Gastroesophageal sphincter (tissue), 4 donors: ENCODE measurements around the gene MSRB1. TPM values are rescaled to one million over a fixed set of nuclear protein-coding genes. Genes with fewer than 3 reads are reported as not detected.

Source experiments
- ATAC-seq: fragments of 150-250 bp; one replicate; pipeline ENCODE4 v1.9.1; 2016; ENCODE audit warnings: mild to moderate bottlenecking, moderate library complexity
- H3K27ac ChIP-seq, 4 donors: fragments of 200-600 bp; sonication (generic) in 3 of 4; 1 replicate in 3 of 4; 2 replicates in 1 of 4; pipeline ENCODE4 v1.5.1; 2016 to 2019
- H3K27me3 ChIP-seq: fragments of 200-600 bp; sonication (generic); one replicate; pipeline ENCODE4 v1.5.1; 2019
- H3K36me3 ChIP-seq, 2 donors: fragments of 200-600 bp; sonication (generic); one replicate each; pipeline ENCODE4 v1.5.1; 2019; ENCODE audit warnings: control low read depth in 1 of 2
- H3K4me1 ChIP-seq, 3 donors: fragments of 200-600 bp; sonication (generic); 1 replicate in 2 of 3; 2 replicates in 1 of 3; pipeline ENCODE4 v1.5.1; 2016 to 2019; ENCODE audit warnings: control low read depth in 2 of 3
- H3K4me3 ChIP-seq, 2 donors: fragments of 200-600 bp; sonication (generic); one replicate each; pipeline ENCODE4 v1.5.1; 2019; ENCODE audit warnings: mild to moderate bottlenecking in 1 of 2, moderate library complexity in 1 of 2
- H3K9me3 ChIP-seq, 3 donors: fragments of 200-600 bp; sonication (generic); one replicate each; pipeline ENCODE4 v1.5.1; 2017 to 2019; ENCODE audit warnings: control low read depth in 2 of 3
- EP300 ChIP-seq: sonication (generic); formaldehyde crosslinking; IDR thresholded peaks from one replicate; pipeline ENCODE4 v1.6.1; 2017; ENCODE audit warnings: antibody characterized with exemption, mild to moderate bottlenecking
- POLR2A ChIP-seq, 2 donors: fragments of 450-650 bp; IDR thresholded peaks; one replicate each; pipeline ENCODE4 v1.6.1; 2017; ENCODE audit warnings: antibody characterized with exemption in 2 of 2, mild to moderate bottlenecking in 2 of 2, moderate library complexity in 1 of 2
- POLR2AphosphoS5 ChIP-seq: sonication (generic); formaldehyde crosslinking; IDR thresholded peaks from one replicate; pipeline ENCODE4 v1.6.1; 2017; ENCODE audit warnings: antibody characterized with exemption
- WGBS, 2 donors: methylation state at CpG; one replicate each; pipeline ENCODE4 v1.1.5; 2018; ENCODE audit warnings: low coverage in 1 of 2; 5-methylcytosine and 5-hydroxymethylcytosine counted together
- small RNA-seq, 4 donors: library from RNA; depleted of rRNA; stranded (forward); fragments of <200 nt; gene quantifications; one replicate each; pipeline ENCODE3, GENCODE V24; 2016
- total RNA-seq, 4 donors: library from RNA; depleted of rRNA; stranded (reverse); fragments of >200 nt; gene quantifications; one replicate each; pipeline ENCODE4 v1.1.0, GENCODE V29; 2016
- TF ChIP-seq, protein P1 (sequence below), 4 experiments: fragments of 200-600 bp in 2 of 4; fragments of 450-650 bp in 2 of 4; sonication (generic) in 1 of 4; IDR thresholded peaks; one replicate each; pipeline ENCODE4 v1.5.1; 2017 to 2019; ENCODE audit warnings: antibody characterized with exemption in 4 of 4, mild to moderate bottlenecking in 2 of 4, moderate library complexity in 2 of 4

MSRB1 gene
- total RNA-seq, 4 donors from 2014 or later, result 23.8 to 53.7 (median 44.8) TPM

DNA sequence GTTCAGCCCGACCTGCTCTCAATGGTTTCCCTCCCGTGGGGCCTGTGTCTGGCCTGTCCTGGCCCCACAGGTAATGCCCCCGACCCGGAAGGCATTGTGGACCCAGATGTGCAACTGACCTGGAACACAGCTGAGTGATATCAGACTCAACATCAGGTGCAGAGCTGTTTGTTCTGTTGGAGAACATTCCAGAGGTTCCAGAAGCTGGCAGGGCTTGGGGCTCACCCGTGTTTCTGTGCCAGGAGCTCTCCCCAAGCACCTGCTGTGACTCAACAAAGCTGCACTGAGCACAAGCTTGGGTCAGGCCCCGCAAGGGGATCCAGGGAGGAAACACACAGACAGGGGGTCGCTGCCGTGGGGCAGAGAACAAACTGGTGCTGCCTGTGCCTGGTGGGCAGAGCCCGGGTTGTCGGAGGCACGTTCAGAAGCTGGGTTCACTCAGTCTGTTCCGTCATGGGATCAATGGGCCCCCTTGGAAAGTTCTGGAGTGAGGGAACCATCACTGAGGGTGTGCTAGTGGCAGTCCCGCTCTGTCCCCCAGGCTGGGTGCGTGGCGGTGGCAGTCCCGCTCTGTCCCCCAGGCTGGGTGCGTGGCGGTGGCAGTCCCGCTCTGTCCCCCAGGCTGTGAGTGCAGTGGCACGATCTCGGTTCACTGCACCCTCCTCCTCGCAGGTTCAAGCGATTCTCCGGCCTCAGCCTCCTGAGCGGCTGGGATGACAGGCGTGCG lies 46.9 kb downstream of the MSRB1 start:
- no peak overlapping the region for H3K27ac ChIP-seq
- H3K27me3 ChIP-seq, result peaks cover 69% of the 10 kb centered on the region
- no peaks in the 10 kb centered on the region for H3K4me1 ChIP-seq
- H3K9me3 ChIP-seq, result no peaks in the 10 kb centered on the region
- TF ChIP-seq POLR2AphosphoS5, result no peak
- TF ChIP-seq, protein P1, sequence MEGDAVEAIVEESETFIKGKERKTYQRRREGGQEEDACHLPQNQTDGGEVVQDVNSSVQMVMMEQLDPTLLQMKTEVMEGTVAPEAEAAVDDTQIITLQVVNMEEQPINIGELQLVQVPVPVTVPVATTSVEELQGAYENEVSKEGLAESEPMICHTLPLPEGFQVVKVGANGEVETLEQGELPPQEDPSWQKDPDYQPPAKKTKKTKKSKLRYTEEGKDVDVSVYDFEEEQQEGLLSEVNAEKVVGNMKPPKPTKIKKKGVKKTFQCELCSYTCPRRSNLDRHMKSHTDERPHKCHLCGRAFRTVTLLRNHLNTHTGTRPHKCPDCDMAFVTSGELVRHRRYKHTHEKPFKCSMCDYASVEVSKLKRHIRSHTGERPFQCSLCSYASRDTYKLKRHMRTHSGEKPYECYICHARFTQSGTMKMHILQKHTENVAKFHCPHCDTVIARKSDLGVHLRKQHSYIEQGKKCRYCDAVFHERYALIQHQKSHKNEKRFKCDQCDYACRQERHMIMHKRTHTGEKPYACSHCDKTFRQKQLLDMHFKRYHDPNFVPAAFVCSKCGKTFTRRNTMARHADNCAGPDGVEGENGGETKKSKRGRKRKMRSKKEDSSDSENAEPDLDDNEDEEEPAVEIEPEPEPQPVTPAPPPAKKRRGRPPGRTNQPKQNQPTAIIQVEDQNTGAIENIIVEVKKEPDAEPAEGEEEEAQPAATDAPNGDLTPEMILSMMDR (IDR thresholded peaks at IDR 0.05), result no peak
- TF ChIP-seq EP300, result no peak
- no peak for TF ChIP-seq POLR2A (IDR thresholded peaks at IDR 0.05)
- 76% methylated on average over 9 of the region's 27 CpGs; no CpG with 5 or more reads in 1 of the 2 donors for WGBS, 2 donors
- no peak overlapping the region for H3K4me3 ChIP-seq
- ATAC-seq, result no peak
- H3K36me3 ChIP-seq, result no peaks in the 10 kb centered on the region

DNA sequence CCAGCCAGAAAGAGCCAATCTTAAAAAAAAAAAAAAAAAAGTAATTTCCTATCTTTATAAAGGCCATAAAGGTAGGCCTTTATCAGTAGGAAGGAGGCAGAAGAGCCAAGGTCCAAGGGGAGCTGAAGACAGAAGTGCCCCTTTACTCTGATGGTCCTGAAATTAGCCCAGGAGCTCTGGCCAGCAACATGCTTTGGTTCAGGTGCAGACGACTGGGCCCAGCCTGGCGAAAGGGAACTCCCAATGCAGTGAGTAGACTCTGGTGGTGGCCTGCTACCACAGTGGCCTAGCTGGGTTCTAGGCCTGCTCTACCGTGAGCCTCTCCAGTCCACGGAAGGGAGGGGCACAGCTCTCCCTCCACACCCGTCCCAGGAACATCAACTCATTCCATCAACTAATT lies 47.9 kb downstream of the MSRB1 start:
- 92% methylated on average over 4 of the region's 5 CpGs; no CpG with 5 or more reads in 1 of the 2 donors for WGBS, 2 donors
- H3K4me3 ChIP-seq, result no peak overlapping the region
- H3K36me3 ChIP-seq, result no peaks in the 10 kb centered on the region
- TF ChIP-seq POLR2A (IDR thresholded peaks at IDR 0.05) (no peak), EP300 (no peak), POLR2AphosphoS5 (no peak)
- TF ChIP-seq, protein P1 (IDR thresholded peaks at IDR 0.05), result no peak
- no peaks in the 10 kb centered on the region for H3K4me1 ChIP-seq
- H3K27me3 ChIP-seq, result peaks cover 75% of the 10 kb centered on the region
- no peaks in the 10 kb centered on the region for H3K9me3 ChIP-seq
- no peak for ATAC-seq
- H3K27ac ChIP-seq, result no peak overlapping the region

DNA sequence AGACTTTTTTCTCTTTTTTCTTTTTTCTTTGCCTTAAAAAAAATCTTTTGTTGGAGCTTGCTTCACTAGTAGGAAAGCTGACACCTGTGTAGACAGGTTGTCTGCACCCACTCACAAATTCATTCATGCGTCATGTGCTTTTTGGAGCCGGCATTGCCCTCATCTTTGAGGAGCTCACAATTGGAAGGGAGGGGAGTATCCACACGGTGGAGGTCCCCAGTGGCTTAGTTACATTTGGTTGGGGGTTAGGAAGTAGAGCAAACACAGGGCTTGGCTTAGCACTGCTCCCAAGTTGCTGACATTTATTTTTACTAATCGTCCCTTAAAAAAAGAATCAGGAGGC lies 52.3 kb downstream of the MSRB1 start:
- WGBS, 2 donors, result 25% methylated on average over 2 of the region's 4 CpGs; no CpG with 5 or more reads in 1 of the 2 donors
- H3K4me3 ChIP-seq, result no peak overlapping the region
- TF ChIP-seq, protein P1 (IDR thresholded peaks at IDR 0.05), result no peak
- no peak for TF ChIP-seq EP300
- no peak for TF ChIP-seq POLR2A (IDR thresholded peaks at IDR 0.05)
- TF ChIP-seq POLR2AphosphoS5, result no peak
- H3K36me3 ChIP-seq, result no peaks in the 10 kb centered on the region
- no peaks in the 10 kb centered on the region for H3K4me1 ChIP-seq
- ATAC-seq, result no peak
- no peak overlapping the region for H3K27ac ChIP-seq
- peaks cover 69% of the 10 kb centered on the region for H3K27me3 ChIP-seq
- no peaks in the 10 kb centered on the region for H3K9me3 ChIP-seq

DNA sequence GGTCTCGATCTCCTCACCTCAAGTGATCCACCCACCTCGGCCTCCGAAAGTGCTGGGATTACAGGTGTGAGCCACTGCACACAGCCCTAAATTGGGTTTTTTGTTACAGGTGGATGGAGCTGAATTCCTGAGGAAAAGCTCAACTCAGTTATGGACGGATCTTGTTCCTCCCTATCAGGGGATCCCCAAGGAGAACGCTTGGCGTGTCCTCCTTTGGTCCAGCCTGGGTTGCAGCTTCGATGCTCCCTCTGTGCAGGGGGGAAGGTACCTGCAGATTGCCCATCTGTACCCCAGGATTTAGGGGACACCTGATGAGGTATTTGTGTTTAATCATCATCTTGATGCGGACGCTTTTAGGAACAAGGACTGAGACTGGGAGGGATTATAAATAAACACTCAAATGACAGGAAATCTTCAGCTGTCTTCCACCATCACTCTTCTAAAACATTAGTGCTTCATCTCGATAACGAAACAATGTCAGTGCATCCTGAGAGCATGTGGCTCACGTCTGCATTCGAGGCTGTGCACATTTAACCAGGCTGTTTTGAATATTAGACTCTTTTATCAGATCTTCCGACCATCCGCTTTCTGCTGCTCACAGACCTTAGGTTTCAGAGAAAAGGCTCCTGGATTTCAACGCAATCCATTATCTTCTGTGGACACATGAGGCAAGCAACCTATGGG lies 52.8 kb downstream of the MSRB1 start:
- no peaks in the 10 kb centered on the region for H3K36me3 ChIP-seq

More for the DNA sequence above, 52.8 kb downstream of the MSRB1 start:
- Histone ChIP-seq H3K27me3 (peaks cover 74% of the 10 kb centered on the region), H3K4me3 (no peak overlapping the region), H3K9me3 (no peaks in the 10 kb centered on the region), H3K27ac (no peak overlapping the region), H3K4me1 (no peaks in the 10 kb centered on the region)
- TF ChIP-seq POLR2A (IDR thresholded peaks at IDR 0.05) (no peak), POLR2AphosphoS5 (no peak), EP300 (no peak)
- TF ChIP-seq, protein P1 (IDR thresholded peaks at IDR 0.05), result no peak
- 31 to 47% methylated on average over 10 to 13 of the region's 16 CpGs for WGBS, 2 donors
- ATAC-seq, result no peak

Small RNAs within 50 kb of the gene (small RNA-seq; reads per million reads assigned to genes)
- gene AC005363.2 (0 reads per million in 4 donors), gene SNORA10 (0 reads per million in 4 donors), gene SNORA64 (0 reads per million in 4 donors)

Other genes starting within 250 kb of the MSRB1 start
- gene MAPK8IP3, start 237.0 kb downstream of the MSRB1 start, total RNA-seq, result 10 to 100 TPM; 12.0 to 66.8 (median 33.1) TPM
- 100 to 1,000 TPM in 1 of 4 donors, 10 to 100 TPM in 3; 49.9 to 106 (median 87.2) TPM for gene NME3, start 171.7 kb downstream of the MSRB1 start, total RNA-seq
- 10 to 100 TPM in 1 of 4 donors, 1 to 10 TPM in 3; 4.6 to 20.4 (median 7.7) TPM for gene EME2, start 170.4 kb downstream of the MSRB1 start, total RNA-seq
- 10 to 100 TPM; 44.4 to 72.8 (median 61.3) TPM for gene MRPS34, start 170.1 kb downstream of the MSRB1 start, total RNA-seq
- 10 to 100 TPM; 52.4 to 81.1 (median 75.4) TPM for gene SPSB3, start 160.6 kb downstream of the MSRB1 start, total RNA-seq
- gene NUBP2, start 160.2 kb downstream of the MSRB1 start, total RNA-seq, result 10 to 100 TPM; 64.4 to 92.2 (median 80.6) TPM
- 1 to 10 TPM in 1 of 4 donors, under 1 TPM in 2, not detected in 1; 0.47 to 1.1 (median 0.67) TPM for gene IGFALS, start 149.5 kb downstream of the MSRB1 start, total RNA-seq
- 100 to 1,000 TPM; 124 to 245 (median 175) TPM for gene HAGH, start 116.4 kb downstream of the MSRB1 start, total RNA-seq
- gene FAHD1, start 116.0 kb downstream of the MSRB1 start, total RNA-seq, result 10 to 100 TPM; 22.9 to 44.0 (median 30.2) TPM
- not detected for gene MEIOB, start 71.0 kb downstream of the MSRB1 start, total RNA-seq
- gene HS3ST6, start 24.8 kb downstream of the MSRB1 start, total RNA-seq, result not detected
- not detected for gene RPL3L, start 11.5 kb upstream of the MSRB1 start, total RNA-seq
- gene NDUFB10, start 16.3 kb upstream of the MSRB1 start, total RNA-seq, result 100 to 1,000 TPM; 214 to 400 (median 243) TPM
- 1,000 to 10,000 TPM in 3 of 4 donors, 100 to 1,000 TPM in 1; 899 to 1,585 (median 1,295) TPM for gene RPS2, start 21.6 kb upstream of the MSRB1 start, total RNA-seq
- gene RNF151, start 23.7 kb upstream of the MSRB1 start, total RNA-seq, result not detected
- gene TBL3, start 28.9 kb upstream of the MSRB1 start, total RNA-seq, result 10 to 100 TPM; 26.7 to 38.6 (median 33.2) TPM
- gene NOXO1, start 38.3 kb upstream of the MSRB1 start, total RNA-seq, result 1 to 10 TPM in 2 of 4 donors, not detected in 2; 1.0 to 1.1 TPM
- gene GFER, start 41.0 kb upstream of the MSRB1 start, total RNA-seq, result 10 to 100 TPM; 12.8 to 45.6 (median 25.1) TPM
- gene SYNGR3, start 46.8 kb upstream of the MSRB1 start, total RNA-seq, result 1 to 10 TPM in 3 of 4 donors, not detected in 1; 1.2 to 5.1 (median 3.1) TPM
- 10 to 100 TPM; 28.5 to 43.0 (median 34.6) TPM for gene ZNF598, start 66.6 kb upstream of the MSRB1 start, total RNA-seq
- not detected for gene NPW, start 76.6 kb upstream of the MSRB1 start, total RNA-seq
- 100 to 1,000 TPM in 1 of 4 donors, 10 to 100 TPM in 3; 43.8 to 106 (median 63.8) TPM for gene NHERF2, start 83.7 kb upstream of the MSRB1 start, total RNA-seq
- 10 to 100 TPM; 18.4 to 25.4 (median 21.6) TPM for gene NTHL1, start 104.6 kb upstream of the MSRB1 start, total RNA-seq
- gene TSC2, start 104.8 kb upstream of the MSRB1 start, total RNA-seq, result 10 to 100 TPM; 36.3 to 78.8 (median 54.6) TPM
- gene PKD1, start 192.7 kb upstream of the MSRB1 start, total RNA-seq, result 100 to 1,000 TPM; 181 to 492 (median 352) TPM
- 1 to 10 TPM in 1 of 4 donors, under 1 TPM in 1, not detected in 2; 0.39 to 1.0 TPM for gene RAB26, start 205.4 kb upstream of the MSRB1 start, total RNA-seq
- gene TRAF7, start 212.6 kb upstream of the MSRB1 start, total RNA-seq, result 10 to 100 TPM; 36.3 to 70.1 (median 56.3) TPM